ENCODE data around the gene TFEB.

DNA sequence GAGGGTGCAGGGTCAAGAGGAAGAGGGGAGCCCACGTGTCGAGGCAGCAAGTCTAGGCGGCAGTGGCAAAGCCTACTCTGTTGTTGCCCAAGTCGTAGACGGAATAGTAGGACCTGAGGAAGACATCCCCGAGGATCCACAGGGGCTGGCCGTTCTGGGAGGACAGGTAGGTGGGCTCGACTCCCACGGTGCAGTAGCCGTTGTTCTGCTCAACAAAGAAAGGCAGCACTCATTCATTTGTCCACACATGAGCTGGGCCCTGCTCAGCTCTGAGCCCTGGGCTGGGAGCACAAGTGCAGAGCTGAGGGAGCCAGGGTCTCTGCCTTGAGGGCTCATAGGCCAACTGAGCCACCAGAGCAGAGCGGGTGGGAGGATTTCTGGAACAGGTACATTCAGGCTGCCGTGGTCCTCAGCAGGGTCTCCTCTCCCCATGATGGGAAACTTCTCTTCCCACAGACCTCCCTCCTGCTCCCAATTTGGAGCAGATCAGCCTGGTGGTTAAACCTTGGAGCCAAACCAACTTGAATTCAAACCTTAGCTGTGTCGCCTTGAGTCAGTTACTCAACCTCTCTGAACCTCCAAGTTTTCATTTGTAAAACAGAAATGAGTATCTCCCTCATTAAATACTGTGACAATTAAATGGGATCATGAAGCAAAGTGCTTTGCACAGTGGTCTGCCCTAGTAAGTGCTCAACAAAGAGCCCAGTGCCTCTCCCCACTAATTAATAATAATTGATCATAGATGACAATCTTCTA is 1.6 kb upstream of the TFEB start:
- TF ChIP-seq, protein P1, sequence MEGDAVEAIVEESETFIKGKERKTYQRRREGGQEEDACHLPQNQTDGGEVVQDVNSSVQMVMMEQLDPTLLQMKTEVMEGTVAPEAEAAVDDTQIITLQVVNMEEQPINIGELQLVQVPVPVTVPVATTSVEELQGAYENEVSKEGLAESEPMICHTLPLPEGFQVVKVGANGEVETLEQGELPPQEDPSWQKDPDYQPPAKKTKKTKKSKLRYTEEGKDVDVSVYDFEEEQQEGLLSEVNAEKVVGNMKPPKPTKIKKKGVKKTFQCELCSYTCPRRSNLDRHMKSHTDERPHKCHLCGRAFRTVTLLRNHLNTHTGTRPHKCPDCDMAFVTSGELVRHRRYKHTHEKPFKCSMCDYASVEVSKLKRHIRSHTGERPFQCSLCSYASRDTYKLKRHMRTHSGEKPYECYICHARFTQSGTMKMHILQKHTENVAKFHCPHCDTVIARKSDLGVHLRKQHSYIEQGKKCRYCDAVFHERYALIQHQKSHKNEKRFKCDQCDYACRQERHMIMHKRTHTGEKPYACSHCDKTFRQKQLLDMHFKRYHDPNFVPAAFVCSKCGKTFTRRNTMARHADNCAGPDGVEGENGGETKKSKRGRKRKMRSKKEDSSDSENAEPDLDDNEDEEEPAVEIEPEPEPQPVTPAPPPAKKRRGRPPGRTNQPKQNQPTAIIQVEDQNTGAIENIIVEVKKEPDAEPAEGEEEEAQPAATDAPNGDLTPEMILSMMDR (optimal IDR thresholded peaks at IDR 0.05 in 1 of 3, IDR thresholded peaks at IDR 0.05 in 1 of 3, conservative IDR thresholded peaks at IDR 0.05 in 1 of 3; ENCODE audit: extremely low read depth in 1 of 3, insufficient read depth in 2 of 3, low read length in 3 of 3): no peak
- no peak for TF ChIP-seq EZH2 (IDR thresholded peaks at IDR 0.05; ENCODE audit: low read length)
